T47D (cell line): Measurements from ENCODE around the gene N4BP2L1.

Source experiments
- DNase-seq, 2 experiments: peaks; one replicate each; pipeline versions ENCODE4 v3.0.0 to v3.0.0-alpha.2; 2011 to 2012; ENCODE audit warnings: low read depth in 1 of 2, low spot score in 1 of 2
- JUND ChIP-seq: IDR thresholded peaks from 2 replicates; pipeline ENCODE4 v1.6.1; 2012; ENCODE audit warnings: low read depth
- in situ Hi-C: cut with HindIII; loops from 2 replicates; pipeline ENCODE4 v1.10.0; 2016; ENCODE audit warnings: low sequenced_read_pairs, low pct_unique_long_range_greater_than_20kb

Gene N4BP2L1

GRCh38 chr13:32408296-32409000 lies 19.5 kb downstream of the N4BP2L1 start:
- TF ChIP-seq JUND, result no peak
- DNase-seq, result no peak
- in situ Hi-C loops, result no loop called here

GRCh38 chr13:32407854-32408253 lies 20.1 kb downstream of the N4BP2L1 start:
- no peak for TF ChIP-seq JUND
- DNase-seq, result no peak
- in situ Hi-C loops, result no loop called here

- in situ Hi-C loops, result no loop called here
- no peak for DNase-seq
- no peak for TF ChIP-seq JUND
Measured at GRCh38 chr13:32403108-32403507, 24.8 kb downstream of the N4BP2L1 start.

- in situ Hi-C loops, result no loop called here
- peak in 1 of 2 experiments; percentile 12 for DNase-seq
- TF ChIP-seq JUND, result no peak
Measured at GRCh38 chr13:32391101-32391619, 36.8 kb downstream of the N4BP2L1 start.

DNA sequence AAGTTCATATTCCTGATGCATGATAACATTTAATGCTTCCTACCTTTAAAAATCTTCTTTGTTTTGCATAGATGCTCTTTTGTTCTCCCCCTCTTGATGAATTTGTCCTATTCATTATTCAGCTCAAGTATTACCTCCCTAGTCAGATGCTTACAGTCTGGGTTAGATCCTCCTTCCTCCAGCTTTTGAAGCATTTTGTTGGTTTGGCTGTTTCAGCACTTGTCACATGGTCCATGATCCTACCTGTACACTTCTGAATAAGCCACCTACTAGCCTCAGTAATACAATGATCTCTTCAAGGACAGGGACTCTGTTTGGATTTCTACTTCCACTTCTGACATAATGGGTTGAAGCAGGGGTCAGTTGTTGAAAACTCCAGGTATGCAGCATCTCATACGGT lies 37.4 kb downstream of the N4BP2L1 start:
- TF ChIP-seq JUND, result no peak
- no peak for DNase-seq
- in situ Hi-C loops, result no loop called here

- DNase-seq, result no peak
- in situ Hi-C loops, result no loop called here
- no peak for TF ChIP-seq JUND
Measured at GRCh38 chr13:32390048-32390447, 37.9 kb downstream of the N4BP2L1 start.

- no peak for TF ChIP-seq JUND
- in situ Hi-C loops, result no loop called here
- DNase-seq, result no peak
Measured at GRCh38 chr13:32385410-32385809, 42.5 kb downstream of the N4BP2L1 start.

DNA sequence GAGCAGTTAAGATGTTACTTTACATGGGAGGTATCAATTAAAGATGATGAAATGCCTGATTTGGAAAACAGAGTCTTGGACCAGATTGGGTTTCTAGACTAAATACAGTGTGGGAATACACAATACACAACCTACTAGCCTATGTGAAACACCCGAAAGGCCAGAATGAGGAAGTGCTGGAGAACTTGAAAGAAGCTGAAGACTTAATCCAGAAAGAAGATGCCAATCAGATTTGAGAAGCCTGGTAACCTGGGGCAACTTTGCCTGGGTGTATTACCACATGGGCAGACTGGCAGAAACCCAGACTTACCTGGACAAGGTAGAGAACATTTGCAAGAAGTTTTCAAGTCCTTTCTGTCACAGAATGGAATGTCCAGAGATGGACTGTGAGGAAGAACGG lies 43.2 kb downstream of the N4BP2L1 start:
- in situ Hi-C loops, result no loop called here
- DNase-seq, result peak in 1 of 2 experiments; percentile 80

DNA sequence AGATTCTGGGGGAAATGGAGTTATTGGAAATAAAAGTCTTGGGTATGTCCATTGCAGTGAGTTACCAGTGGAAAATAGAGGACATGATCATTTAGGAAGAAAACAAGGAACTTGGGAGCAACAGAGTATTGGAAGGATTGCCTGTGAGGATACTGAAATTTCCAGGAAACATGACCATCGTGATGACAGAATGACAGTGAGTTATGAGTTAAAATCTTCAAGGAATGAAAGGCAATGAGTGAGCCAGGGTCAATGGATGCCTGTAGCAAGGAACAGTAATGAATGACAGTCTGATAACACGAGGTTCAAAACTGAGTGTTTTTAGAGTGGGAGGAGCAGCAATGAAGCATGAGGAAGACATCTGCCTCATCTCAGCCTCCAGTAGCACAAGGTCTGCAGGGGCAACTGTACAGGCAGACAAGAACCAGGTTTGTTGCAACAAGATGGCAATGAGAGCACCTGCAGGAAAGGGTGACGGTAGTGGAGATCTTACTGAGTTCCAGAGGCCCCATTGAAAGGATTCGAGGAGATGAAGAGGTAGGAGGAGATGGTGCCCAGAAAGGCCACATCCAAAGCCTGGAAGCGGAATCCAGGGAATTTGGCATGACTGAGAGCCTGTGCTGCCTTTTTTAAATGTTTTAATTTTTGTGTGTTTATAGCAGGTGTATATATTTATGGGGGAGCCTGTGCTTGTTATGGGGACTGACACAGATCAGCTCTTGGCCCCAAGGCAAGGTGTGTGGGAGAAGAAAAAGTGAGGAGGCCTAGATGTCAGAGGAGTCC lies 43.9 kb downstream of the N4BP2L1 start:
- no peak for TF ChIP-seq JUND
- in situ Hi-C loops, result no loop called here
- DNase-seq, result peak in 1 of 2 experiments; percentile 10

More for the DNA sequence above, 43.2 kb downstream of the N4BP2L1 start:
- no peak for TF ChIP-seq JUND

- in situ Hi-C loops, result no loop called here
- DNase-seq, result peak in 1 of 2 experiments; percentile 59
- no peak for TF ChIP-seq JUND
Measured at GRCh38 chr13:32381539-32381938, 46.4 kb downstream of the N4BP2L1 start.

- TF ChIP-seq JUND, result no peak
- in situ Hi-C loops, result no loop called here
- DNase-seq, result no peak
Measured at GRCh38 chr13:32378012-32378411, 49.9 kb downstream of the N4BP2L1 start.

GRCh38 chr13:32376642-32377415 lies 51.1 kb downstream of the N4BP2L1 start:
- DNase-seq, result no peak
- in situ Hi-C loops, result no loop called here

More at GRCh38 chr13:32376642-32377415, 51.1 kb downstream of the N4BP2L1 start:
- no peak for TF ChIP-seq JUND
